PC-9 (cell line): ENCODE measurements around the gene JADE3.

Source experiments
- CTCF ChIP-seq: fragments of 200-600 bp; sonication (generic); conservative IDR thresholded peaks from 2 replicates; pipeline ENCODE4 v1.6.1; 2017; ENCODE audit warnings: mixed run types, antibody characterized with exemption, mild to moderate bottlenecking, moderate library complexity
- EZH2 ChIP-seq: fragments of 200-600 bp; sonication (generic); IDR thresholded peaks from 2 replicates; pipeline ENCODE4 v1.8.0; 2017; ENCODE audit warnings: antibody characterized with exemption, low read depth

GRCh38 chrX:47060708-47061107 lies 148.5 kb downstream of the JADE3 start:
- TF ChIP-seq CTCF = no peak
- no peak for TF ChIP-seq EZH2
